ENCODE measurements around the gene NSDHL. TPM values are rescaled to one million over a fixed set of nuclear protein-coding genes. Genes with fewer than 3 reads are reported as not detected.
"Not testable (repeated sequence)": the region's sequence is repeated elsewhere in the genome, so short reads cannot be mapped to it uniquely, and the experiment has no call there.

NSDHL gene
- total RNA-seq, 1 experiment from 2014 or later: 32.3 TPM

- Histone ChIP-seq H3K36me3 (peaks cover 5% of the 10 kb centered on the region), H3K27me3 (no peaks in the 10 kb centered on the region), H3K4me3 (no peak overlapping the region), H3K9me3 (no peaks in the 10 kb centered on the region)
- DNase-seq: no peak
Observed at GRCh38 chrX:152832520-152832919, 1.7 kb downstream of the NSDHL start.

- H3K36me3 ChIP-seq: peaks cover 5% of the 10 kb centered on the region
- H3K27me3 ChIP-seq: no peaks in the 10 kb centered on the region
- H3K9me3 ChIP-seq: no peaks in the 10 kb centered on the region
- DNase-seq: no peak
- no peak overlapping the region for H3K4me3 ChIP-seq
Observed at GRCh38 chrX:152833378-152833777, 2.5 kb downstream of the NSDHL start.

GRCh38 chrX:152835470-152835869 is 4.6 kb downstream of the NSDHL start:
- not testable (repeated sequence) for H3K36me3 ChIP-seq, DNase-seq, H3K27me3 ChIP-seq, H3K4me3 ChIP-seq, H3K9me3 ChIP-seq

DNA sequence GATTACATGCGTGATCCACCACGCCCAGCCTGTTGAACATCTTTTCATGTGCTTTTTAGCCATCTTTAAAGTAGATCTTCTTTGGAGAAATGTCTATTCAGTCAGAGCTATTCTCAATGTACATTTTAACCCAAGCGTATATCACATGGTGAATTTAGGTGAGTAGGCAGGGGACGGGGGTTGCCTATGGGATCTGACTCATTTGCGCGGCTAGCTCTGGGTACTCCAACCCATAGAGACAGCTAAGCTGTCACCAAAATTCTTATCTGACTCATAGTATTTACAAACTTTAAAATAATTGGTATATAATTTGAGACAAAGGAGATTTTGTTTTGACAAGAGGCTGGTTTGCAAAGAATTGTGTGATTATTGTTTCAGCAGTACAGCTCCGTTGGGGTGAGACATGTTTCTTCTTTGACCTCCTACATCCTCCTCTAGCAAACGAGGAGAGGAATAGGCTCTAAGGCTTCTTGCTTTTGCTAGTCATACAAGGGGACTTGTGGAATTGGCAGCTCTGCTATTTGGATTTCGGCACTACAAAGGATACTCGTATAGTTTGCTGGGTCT is 12.0 kb downstream of the NSDHL start:
- H3K36me3 ChIP-seq: no peaks in the 10 kb centered on the region
- no peak overlapping the region for H3K4me3 ChIP-seq
- H3K27me3 ChIP-seq: no peaks in the 10 kb centered on the region
- no peak for DNase-seq
- no peaks in the 10 kb centered on the region for H3K9me3 ChIP-seq

DNA sequence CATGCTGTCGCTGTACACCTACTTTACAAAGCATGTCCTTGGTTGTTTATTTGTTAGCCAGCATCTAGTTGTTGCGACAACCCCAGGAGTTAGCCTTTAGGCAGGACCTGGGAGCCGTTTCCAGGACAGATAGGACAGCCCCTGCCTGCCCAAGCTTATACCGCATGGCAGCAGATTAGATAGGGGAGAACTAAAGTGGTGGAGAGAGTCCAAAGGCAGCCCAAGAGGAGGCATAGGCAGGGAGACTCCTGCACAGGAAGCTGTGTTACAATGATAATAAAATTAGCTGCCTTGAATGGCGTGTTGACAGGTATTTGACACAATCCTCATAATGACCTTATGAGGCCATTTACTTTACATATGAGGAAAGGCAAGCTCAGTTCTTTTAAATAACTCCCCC is 13.0 kb downstream of the NSDHL start:
- H3K36me3 ChIP-seq: no peaks in the 10 kb centered on the region
- no peaks in the 10 kb centered on the region for H3K27me3 ChIP-seq
- H3K9me3 ChIP-seq: no peaks in the 10 kb centered on the region
- DNase-seq: no peak
- no peak overlapping the region for H3K4me3 ChIP-seq

DNA sequence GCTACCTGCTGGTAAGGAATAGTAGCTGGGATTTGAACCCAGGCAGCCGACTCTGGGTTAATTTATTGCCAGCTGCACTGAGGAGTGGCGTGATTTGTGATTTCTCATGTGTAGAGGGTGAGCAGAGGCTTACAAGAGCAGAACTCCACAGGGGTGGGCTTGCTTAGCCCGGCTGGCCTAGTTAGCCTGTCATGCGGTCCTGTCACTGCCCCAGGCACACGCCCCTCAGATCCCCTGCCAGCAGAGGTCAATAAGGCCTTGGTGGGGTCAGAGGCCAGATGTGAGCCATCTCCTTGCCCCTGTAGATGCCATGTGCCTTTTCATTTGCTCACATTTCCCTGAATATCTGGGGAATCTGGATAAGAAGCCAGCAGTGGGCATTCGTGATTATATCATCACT is 13.4 kb downstream of the NSDHL start:
- no peaks in the 10 kb centered on the region for H3K27me3 ChIP-seq
- DNase-seq: no peak
- H3K4me3 ChIP-seq: no peak overlapping the region
- no peaks in the 10 kb centered on the region for H3K36me3 ChIP-seq
- H3K9me3 ChIP-seq: no peaks in the 10 kb centered on the region

- DNase-seq: no peak
- Histone ChIP-seq H3K27me3 (no peaks in the 10 kb centered on the region), H3K4me3 (no peak overlapping the region), H3K36me3 (no peaks in the 10 kb centered on the region; the same call in 1 of the 2 replicates), H3K9me3 (no peaks in the 10 kb centered on the region)
Observed at GRCh38 chrX:152845618-152846240, 14.9 kb downstream of the NSDHL start.

DNA sequence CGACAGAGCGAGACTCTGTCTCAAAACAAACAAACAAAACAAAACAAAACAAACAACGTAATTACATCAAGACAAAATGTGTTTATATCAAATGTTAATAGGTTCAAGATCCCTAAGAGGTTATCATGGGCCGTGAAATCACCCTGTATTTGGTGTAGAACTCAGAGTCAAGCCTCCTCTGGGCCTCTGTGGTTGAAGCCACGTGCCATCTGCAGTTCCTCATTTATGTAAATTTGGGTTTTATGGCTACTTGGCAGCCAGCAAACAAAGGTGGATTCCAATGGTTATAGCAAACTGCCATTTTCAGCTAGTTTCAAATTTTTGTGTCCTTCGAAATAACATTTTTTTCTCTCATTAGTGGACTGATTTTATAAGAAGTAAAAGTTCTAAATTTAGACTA is 16.4 kb downstream of the NSDHL start:
- H3K4me3 ChIP-seq: no peak overlapping the region
- H3K27me3 ChIP-seq: no peaks in the 10 kb centered on the region
- H3K9me3 ChIP-seq: no peaks in the 10 kb centered on the region
- DNase-seq: no peak
- no peaks in the 10 kb centered on the region; the same call in 1 of the 2 replicates for H3K36me3 ChIP-seq

DNA sequence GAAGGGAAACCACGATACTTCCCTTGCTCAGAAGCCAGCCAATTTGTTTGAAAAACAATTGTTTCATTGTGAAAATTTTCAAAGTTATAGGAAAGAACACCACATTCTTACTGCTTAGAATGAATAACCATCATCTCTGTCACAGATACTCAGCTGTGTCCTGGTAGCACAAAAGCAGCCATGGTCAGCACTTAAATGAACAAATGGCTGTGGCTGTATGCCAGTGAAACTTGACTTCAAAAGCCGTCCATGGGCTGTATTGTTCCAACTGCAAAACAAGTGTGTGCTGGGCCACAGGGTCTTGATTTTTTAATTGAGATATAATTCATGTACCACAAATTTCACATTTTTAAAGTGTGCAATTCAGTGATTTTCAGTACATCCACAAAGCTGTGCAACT is 19.6 kb downstream of the NSDHL start:
- no peaks in the 10 kb centered on the region for H3K9me3 ChIP-seq
- no peaks in the 10 kb centered on the region; the same call in 1 of the 2 replicates for H3K36me3 ChIP-seq
- H3K27me3 ChIP-seq: no peaks in the 10 kb centered on the region
- DNase-seq: no peak
- H3K4me3 ChIP-seq: no peak overlapping the region

- no peaks in the 10 kb centered on the region; the same call in 1 of the 2 replicates for H3K36me3 ChIP-seq
- no peaks in the 10 kb centered on the region for H3K27me3 ChIP-seq
- H3K4me3 ChIP-seq: no peak overlapping the region
- DNase-seq: no peak
- no peaks in the 10 kb centered on the region for H3K9me3 ChIP-seq
Observed at GRCh38 chrX:152853986-152854385, 23.1 kb downstream of the NSDHL start.

DNA sequence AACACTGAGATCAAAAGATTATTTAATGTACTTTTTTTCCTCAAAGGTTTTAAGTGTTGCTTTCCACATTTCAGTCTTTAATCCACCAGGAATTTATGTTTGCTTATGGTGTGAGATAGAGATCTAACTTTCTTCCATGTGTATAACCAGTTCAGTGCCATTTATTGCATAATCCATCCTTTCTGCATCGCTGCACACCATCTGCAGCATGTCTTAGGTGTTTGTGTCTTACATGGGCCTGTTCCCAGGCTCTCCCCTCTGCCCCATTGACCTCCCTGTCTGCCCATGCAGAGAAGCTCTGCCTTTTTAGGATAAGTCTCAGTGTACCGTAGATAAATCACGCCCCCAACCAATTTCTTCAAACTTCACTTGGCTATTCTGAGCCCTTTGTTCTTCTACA is 30.3 kb downstream of the NSDHL start:
- Histone ChIP-seq H3K4me3 (no peak overlapping the region), H3K27me3 (no peaks in the 10 kb centered on the region), H3K9me3 (no peaks in the 10 kb centered on the region), H3K36me3 (peaks cover under 1% of the 10 kb centered on the region)
- no peak for DNase-seq

DNA sequence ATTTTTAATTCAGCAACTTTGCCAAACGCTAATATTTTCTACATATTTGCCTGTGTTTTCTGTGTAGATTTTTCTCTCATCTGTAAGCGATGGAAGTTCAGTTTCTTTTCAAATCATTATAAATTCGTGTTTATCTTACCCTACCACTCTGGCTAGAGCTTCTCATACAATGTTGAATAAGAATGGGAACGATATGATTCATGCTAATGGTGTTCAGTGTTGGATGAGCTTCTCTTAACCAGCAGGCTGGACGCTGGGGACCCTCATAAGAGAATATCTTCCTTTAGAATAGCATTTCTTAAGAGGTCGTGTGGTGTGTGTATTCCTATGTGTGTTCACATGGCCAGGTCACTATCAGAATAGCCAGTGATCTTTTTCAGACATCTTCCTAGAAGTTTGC is 31.0 kb downstream of the NSDHL start:
- H3K36me3 ChIP-seq: peaks cover 4% of the 10 kb centered on the region
- no peak for DNase-seq
- no peaks in the 10 kb centered on the region for H3K27me3 ChIP-seq
- H3K9me3 ChIP-seq: no peaks in the 10 kb centered on the region
- H3K4me3 ChIP-seq: no peak overlapping the region

GRCh38 chrX:152865232-152865920 is 34.5 kb downstream of the NSDHL start:
- Histone ChIP-seq H3K36me3 (peaks cover 4% of the 10 kb centered on the region), H3K9me3 (no peaks in the 10 kb centered on the region), H3K4me3 (no peak overlapping the region), H3K27me3 (no peaks in the 10 kb centered on the region)
- DNase-seq: peak; percentile 50

DNA sequence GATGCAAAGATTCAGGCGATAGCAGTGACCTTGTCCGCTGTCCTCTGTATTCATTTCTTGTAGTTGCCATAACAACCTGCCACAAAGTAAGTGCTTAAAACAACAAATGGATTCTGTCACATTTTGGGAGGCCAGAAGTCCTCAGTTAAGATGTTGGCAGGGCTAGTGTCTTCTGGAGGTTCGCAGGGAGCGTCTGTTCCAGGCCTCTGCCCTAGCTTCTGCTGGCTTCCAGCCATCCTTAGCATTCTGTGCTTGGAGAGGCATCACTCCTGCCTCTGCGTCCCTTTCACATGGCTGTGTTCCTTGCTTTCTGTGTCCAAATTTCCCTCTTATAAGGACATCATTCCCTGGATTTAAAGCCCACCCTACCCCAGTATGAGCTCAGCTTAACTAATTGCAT is 35.5 kb downstream of the NSDHL start:
- Histone ChIP-seq H3K27me3 (no peaks in the 10 kb centered on the region), H3K4me3 (no peak overlapping the region), H3K36me3 (peaks cover 4% of the 10 kb centered on the region), H3K9me3 (no peaks in the 10 kb centered on the region)
- no peak for DNase-seq

- Histone ChIP-seq H3K36me3 (peaks cover 4% of the 10 kb centered on the region), H3K4me3 (no peak overlapping the region)
- DNase-seq: no peak
Observed at GRCh38 chrX:152869972-152870371, 39.1 kb downstream of the NSDHL start.

DNA sequence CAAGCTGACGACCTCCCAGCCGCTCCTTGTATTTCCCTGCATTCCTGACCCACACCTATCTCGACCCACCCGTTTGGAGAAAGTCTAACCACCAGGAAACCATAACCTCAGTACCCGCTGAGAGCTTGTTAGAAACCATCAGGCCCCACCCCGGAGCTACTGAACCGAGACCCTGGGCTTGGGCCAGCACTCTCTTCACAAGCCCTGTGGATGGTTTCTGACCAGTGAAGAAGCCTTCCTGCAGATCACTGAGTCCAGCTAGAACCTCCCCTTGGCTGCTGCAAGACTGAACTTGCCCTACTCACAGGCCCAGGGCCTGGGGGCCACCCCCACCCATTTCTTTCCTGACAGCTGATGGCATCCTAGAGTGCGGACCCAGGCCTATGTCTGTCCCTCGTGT is 40.4 kb downstream of the NSDHL start:
- no peaks in the 10 kb centered on the region for H3K9me3 ChIP-seq
- peaks cover 2% of the 10 kb centered on the region for H3K36me3 ChIP-seq
- no peaks in the 10 kb centered on the region for H3K27me3 ChIP-seq
- no peak for DNase-seq
- H3K4me3 ChIP-seq: no peak overlapping the region

More at GRCh38 chrX:152869972-152870371, 39.1 kb downstream of the NSDHL start:
- no peaks in the 10 kb centered on the region for H3K27me3 ChIP-seq
- H3K9me3 ChIP-seq: no peaks in the 10 kb centered on the region

DNA sequence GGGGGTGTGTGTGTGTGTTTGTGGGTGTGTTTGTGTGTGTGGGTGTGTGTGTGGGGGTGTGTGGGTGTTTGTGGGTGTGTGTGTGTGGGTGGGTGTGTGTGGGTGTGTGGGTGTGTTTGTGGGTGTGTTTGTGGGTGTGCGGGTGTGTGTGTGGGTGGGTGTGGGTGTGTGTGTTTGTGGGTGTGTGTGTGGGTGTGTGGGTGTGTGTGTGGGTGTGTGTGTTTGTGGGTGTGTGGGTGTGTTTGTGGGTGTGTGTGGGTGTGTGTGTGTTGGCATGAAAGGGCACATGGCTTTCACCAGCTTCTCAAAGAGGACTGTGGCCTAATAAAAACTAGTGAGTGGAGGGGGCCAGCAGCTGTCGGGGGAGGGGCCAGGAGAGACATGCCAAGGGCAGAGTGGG is 41.7 kb downstream of the NSDHL start:
- Histone ChIP-seq H3K27me3 (no peaks in the 10 kb centered on the region), H3K4me3 (no peak overlapping the region), H3K36me3 (no peaks in the 10 kb centered on the region; the same call in none of the 2 replicates), H3K9me3 (no peaks in the 10 kb centered on the region)
- no peak for DNase-seq

- Histone ChIP-seq H3K9me3 (no peaks in the 10 kb centered on the region), H3K27me3 (no peaks in the 10 kb centered on the region), H3K4me3 (no peak overlapping the region), H3K36me3 (no peaks in the 10 kb centered on the region; the same call in none of the 2 replicates)
- no peak for DNase-seq
Observed at GRCh38 chrX:152873361-152873760, 42.5 kb downstream of the NSDHL start.

Data from MG63 (cell line).